GM18511 (cell line): ENCODE results near the gene DEPP1.
A peak's percentile ranks its signal among the peaks of the same experiment; 100 is the strongest.

Source experiments
- ATAC-seq: cut with Tn5 transposase; IDR thresholded peaks from one replicate; pipeline ENCODE4 v1.9.1; 2021; ENCODE audit warnings: mild to moderate bottlenecking, moderate library complexity; ENCODE audit not compliant: unreplicated experiment

Gene DEPP1

DNA sequence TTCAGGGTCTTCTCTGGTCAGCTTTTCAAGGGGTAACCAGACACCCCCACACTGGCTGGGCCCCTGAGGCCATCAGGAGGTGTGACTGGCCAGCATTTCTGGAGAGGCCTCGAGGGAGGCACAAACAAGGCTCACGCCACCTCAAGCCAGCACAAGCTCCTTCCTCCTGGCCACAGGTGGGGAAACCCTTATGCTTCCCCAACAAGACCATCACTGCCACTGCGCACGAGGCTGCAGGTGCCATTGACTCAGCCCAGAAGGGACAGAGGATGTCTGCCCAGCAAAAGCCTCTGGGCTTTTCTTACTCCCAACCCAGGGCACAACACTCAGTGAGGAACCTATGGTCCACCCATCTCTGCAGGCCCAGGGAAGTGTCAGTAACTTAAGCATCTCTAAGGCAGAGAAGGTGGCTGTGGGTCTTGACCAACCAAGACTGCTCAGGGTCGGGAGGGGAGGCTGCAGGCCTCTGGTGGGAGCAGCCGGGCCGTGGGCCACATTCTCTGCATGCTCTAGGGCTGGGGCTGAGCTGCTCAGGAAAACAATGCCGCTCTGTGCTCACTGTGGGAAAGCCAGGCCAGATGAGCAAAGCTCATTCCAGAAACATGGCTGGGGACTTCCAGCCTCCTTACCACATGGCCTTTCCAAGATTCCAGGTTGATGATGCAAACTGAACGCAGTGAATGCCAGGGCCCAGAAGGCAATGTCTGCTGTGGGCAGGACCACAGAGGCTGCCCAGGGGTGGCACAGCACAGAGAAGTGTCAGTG is 43.2 kb downstream of the DEPP1 start:
- no peak for ATAC-seq

DNA sequence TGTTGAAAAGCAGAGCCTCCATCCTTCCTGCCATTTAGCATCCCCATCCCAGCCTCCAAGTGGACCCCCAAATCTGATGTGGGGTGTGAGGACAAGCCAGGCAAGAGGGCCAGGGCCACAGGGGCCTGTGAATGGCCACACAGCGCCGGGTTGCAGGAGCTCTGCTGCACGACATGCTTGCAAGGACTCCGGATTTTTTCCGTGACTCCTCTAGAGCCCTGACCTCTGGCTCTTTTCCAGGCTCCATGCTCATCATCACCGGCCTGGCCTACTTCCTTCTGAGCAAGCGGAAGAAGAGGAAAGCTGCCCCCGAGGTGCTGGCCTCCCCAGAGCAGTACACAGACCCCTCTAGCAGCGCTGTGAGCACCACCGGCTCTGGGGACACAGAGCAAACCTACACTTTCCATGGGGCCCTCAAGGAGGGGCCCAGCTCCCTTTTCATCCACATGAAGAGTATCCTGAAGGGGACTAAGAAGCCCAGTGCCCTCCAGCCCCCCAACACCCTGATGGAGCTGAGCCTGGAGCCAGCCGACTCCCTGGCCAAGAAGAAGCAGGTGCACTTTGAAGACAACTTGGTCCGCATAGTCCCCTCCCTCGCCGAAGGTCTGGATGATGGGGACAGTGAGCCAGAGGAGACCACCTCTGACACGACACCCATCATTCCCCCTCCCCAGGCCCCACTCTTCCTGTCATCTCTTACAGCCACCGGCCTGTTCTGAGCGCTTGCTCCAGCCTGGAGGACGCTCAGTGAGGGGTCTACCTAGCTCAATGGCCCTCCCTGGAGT is 44.0 kb downstream of the DEPP1 start:
- no peak for ATAC-seq

DNA sequence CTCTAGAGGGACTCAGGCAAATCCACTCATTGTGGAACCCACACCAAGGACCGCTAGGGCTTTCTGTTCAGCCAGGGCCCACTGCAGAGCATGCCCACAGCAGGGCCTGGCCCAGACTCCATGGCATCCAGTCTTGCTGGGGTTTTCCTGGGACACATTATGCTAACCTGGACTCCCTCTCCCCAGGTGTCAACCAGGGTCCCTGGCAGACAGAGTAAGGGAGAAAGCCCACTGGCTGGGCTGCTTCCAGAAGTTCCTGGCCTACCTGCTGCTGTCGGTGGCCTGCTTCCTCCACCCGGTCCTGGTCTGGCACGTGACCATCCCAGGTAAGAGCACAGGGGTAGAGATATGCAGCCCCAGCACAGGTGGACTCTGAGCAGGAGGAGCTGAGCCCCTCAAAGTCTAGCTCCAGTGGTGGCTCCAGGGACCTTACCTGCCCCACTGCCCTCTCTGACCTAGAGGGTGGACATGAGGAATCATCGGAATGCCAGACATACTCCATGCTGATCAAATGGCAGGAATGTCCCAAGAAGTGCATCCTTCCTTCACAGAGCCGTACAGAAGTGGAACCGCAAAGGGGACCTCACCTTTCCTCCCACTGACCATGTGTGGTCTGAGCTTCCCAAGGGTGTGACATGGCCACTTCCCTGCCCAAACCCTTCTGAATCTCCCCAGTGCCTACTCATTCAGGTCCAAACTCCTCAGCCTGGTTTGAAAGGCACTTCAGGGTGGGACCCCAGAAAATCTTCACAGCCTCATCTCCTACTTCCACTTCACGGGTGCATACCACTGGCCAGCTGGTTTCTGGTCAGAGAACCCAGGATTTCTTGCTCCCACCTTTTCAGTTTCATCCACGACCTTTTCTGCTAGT is 44.9 kb downstream of the DEPP1 start:
- no peak for ATAC-seq

DNA sequence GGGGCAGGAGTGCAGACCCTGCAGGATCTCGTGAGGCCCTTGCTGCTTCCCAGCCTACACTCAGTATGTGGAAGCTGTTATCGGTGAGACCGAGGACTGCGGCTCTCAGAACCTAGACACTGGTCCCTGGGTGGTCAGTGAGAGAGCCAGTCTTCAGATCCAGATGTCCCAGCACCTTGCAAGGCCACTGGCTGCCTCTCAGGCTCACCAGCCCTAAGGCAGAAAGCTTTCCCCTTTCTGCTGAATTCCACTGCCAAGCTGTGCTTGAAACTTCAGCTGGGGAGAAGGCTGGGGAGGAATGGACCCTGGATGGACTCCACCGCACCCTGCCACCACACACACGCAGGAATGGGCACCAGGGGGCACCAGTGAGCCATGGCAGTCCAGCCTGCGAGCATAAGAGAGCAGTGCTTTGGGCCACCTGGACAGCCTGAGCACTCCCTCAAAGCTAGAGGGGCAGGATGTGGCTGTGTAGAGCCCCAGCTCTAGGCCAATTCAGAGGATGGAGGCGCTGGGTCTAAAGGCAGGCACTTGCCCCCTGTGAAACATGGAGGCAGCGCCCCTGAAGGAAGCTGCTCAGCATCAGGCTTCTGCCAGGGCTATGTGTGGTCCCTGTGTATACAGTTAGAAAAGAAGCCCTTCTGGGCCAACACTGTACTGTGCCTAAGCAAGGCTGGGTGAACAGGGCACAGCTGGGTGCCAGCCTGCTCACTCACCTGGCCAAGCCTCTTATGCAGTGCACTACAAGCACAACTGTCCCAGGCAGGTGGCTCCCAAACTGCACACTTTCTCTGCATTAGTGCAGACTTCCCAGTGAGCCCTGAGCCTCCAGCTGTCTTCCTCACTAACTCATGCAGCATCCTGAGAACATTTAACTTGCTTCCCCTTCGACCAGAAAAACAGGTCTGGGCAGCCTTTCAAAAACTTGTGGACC is 45.8 kb downstream of the DEPP1 start:
- ATAC-seq = peak; percentile 97

DNA sequence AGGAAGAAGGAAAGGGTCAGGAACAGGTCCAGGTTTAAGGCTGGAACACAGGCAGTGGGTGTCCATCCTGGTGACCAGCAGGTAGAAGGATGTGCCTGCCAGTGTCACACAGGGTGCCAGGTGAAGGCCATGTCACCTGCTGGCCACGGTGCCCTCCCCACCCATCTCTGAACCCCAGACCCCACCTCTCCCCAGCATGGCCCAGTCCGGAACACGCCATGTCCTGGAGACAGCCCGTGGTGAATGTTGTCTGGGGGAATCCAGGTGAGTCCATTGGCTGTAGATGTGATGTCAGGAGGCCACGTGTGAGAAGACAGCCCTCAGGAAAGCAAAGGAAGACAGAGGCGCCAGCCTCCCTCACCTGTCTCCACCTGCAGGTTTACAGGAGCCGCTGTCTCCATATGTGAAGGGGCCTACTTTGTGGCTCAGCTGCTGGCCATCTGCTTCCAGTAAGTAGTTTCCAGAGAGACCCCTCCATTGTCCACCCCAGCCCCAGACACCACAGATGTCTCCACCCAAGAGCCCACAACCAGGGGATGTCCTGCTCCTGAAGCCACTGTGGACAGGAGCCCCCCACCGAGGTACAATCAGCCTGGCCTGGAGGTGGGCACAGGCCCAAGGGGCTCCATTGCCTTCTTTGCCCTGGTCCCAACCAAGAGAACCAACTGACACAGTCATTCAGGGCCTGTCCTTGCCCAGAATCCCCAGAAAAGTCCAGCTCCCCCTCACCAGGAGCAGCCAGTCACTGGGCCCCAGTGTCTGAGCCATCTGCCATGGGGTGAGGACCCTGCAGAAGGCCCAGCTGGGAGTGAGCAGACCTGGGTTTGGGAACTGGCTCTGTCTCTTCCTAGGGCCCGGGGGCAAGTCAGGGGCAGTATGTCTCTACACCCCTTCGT is 46.7 kb downstream of the DEPP1 start:
- ATAC-seq = no peak

DNA sequence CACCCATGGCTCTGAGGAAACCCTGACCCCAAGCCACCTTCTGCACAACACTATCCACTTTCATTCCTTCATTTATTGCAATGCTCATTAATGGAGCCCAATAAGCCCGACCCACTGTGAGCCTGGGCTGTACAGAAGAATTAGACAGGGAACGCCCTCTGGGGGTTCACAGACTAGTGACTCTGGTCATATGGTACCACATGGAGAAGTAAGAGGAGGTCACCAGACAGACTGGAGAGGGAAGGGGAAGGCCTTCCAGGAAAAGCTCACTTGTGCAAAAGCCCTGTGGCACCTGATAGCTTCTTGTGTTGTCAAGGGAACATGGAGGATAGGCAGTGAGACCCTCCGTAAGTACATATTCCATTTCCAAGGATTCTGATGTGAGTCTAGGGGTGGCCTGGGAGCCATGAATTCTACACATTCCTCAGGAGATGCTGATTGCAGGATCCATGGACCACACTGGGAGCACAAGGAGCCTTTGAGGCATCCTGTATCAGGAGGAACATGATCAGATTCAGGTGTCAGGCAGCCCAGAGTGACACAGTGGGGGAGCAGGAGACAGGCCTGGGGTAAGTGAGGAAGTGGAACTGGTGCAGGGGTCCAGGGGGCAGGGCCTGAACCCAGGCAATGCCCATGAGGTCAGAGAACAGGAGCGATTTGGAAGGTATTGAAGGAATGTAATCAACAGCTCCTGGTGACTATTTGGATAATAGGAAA is 47.5 kb downstream of the DEPP1 start:
- ATAC-seq = no peak

DNA sequence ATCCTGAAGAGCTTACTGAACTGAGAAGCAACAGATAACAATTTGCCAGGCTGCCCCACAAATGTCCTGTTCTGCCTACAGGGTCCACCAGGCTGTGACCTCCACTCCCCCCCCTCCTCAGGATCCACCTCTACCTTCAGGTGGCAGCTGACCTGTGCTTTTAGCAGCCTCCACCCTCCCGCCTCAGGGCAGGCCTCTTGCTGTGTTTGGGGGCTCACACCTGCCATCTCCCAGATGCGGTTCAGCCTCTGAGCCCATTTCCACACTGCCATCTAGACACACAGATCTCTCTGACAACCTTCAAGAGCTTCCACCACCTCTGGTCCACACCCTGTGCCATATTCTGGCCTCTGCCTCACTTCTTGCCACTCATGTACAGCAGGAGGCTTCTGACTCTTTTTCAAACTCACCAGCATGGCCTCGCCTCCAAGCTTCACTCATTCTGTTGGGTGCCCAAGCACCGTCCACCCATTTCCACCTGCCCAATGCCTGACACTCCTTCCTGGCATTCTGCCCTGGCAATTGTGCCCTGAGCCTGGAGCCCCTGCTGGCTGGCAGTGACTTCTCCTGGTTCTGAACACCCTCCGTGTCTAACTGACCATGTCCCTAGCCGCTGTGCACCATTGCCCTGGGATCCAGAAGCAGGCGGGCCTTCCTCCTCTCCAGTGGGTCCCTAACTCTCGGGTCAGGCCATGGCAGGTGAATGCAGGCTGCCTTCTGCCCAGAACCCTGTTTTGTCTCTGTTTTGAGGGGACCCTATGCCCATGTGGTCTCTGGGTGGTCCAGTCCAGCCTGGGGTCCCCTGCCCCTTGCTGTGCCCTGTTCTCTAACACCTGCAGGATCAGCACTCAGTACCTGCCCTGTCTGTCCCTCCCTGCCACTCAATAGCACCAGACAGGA is 49.0 kb downstream of the DEPP1 start:
- ATAC-seq = no peak

DNA sequence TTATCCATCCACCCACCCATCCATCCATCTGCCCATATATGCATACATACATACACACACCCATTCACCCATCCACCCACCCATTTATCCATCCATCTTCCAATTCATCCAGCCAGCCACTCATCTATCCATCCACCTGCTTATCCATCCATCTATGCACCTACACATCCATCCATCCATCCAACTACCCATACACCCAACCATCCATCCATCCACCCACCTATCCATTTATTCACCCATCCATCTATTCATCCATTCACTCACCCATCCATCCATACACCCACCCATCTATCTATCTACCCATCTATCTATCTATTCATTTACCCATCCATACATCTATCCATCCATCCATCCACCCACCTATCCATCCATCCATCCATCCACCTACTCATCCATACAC is 50.1 kb downstream of the DEPP1 start:
- ATAC-seq = no peak

DNA sequence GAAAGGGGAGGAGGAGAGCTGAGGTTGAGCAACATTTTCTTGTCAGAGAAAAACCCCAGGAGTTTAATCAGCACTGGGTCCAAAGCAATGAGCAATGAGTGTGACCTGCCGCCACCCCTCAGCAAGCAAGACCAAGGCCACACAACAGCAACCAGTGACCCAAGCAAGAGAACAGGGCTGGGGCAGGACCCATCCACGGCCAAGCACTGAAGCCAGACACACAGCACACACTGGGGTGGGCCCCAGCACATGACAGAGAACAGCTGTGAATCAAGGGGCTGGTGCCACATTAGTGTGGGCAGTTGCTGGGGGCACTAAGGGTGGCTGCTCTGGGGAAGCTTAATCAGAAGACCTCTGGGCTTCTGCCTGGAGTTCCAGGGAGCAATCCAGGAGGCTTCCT is 51.3 kb downstream of the DEPP1 start:
- ATAC-seq = no peak

DNA sequence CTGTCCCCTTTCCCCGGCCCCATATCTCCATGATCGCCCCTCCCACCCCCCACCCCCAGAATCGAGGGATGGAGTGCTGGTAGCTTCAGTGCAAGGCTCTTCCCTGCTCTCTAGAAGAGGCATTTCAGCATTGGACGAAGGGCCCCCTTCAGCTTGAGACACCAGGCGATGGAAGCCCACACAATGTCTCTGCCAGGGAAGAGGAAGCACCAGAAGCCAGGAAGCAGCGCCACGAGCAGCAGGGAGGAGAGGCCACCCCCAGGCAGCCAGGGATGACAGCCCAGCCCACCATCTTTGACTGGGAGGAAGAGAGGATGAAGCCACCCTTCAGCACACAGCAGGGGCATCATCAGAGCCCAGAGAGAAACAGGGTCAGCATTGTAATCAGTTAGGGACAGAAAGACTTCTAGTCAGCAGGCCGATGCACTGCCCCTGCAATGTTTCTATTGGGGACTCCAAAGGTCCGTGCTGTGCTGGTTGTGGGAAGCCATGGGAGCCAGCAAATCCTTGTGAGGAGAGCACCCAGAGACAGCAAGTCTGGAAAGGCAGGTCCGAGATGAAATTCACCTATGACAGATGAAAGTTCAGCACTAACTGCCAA is 51.8 kb downstream of the DEPP1 start:
- no peak for ATAC-seq
